ENCODE results near the gene TIE1. TPM values are rescaled to one million over a fixed set of nuclear protein-coding genes. Genes with fewer than 3 reads are reported as not detected.

Gene TIE1
- total RNA-seq, 1 donor from 2014 or later, result 0.98 TPM

GRCh38 chr1:43344267-43344850 is 43.6 kb downstream of the TIE1 start:
- no peak for TF ChIP-seq CTCF (IDR thresholded peaks at IDR 0.05; ENCODE audit: insufficient read depth, low read depth, low read length)
- TF ChIP-seq EZH2 (IDR thresholded peaks at IDR 0.05; ENCODE audit: insufficient read depth, low read length), result no peak
- DNase-seq (ENCODE audit: low read depth) (no peak), FAIRE-seq (no peak)
- Histone ChIP-seq H3K4me2 (ENCODE audit: low read length) (no peak overlapping the region), H3K4me3 (ENCODE audit: insufficient read depth, low read depth, low read length) (no peak overlapping the region), H3K27me3 (ENCODE audit: insufficient read depth, low read length) (peaks cover 2% of the 10 kb centered on the region), H4K20me1 (ENCODE audit: insufficient read depth, low read length) (no peaks in the 10 kb centered on the region), H3K9ac (ENCODE audit: low read length) (no peak overlapping the region), H3K4me1 (ENCODE audit: insufficient read depth, low read length) (peaks cover 8% of the 10 kb centered on the region), H3K79me2 (ENCODE audit: insufficient read depth, low read length) (no peaks in the 10 kb centered on the region), H2AFZ (ENCODE audit: low read depth, low read length) (no peak overlapping the region), H3K36me3 (ENCODE audit: insufficient read depth, low read length) (no peaks in the 10 kb centered on the region), H3K9me3 (ENCODE audit: insufficient read depth, low read depth, low read length) (no peaks in the 10 kb centered on the region), H3K27ac (ENCODE audit: low read depth, low read length) (no peak overlapping the region)
- Mint-ChIP-seq H3K27ac (ENCODE audit: unreplicated experiment) (no peak overlapping the region), H3K36me3 (ENCODE audit: low read depth, unreplicated experiment) (no peaks in the 10 kb centered on the region), H3K4me3 (ENCODE audit: unreplicated experiment) (no peak overlapping the region), H3K9me3 (ENCODE audit: unreplicated experiment) (peaks cover 4% of the 10 kb centered on the region), H3K27me3 (ENCODE audit: low read depth, unreplicated experiment) (peaks cover 10% of the 10 kb centered on the region), H3K4me1 (ENCODE audit: low read depth, unreplicated experiment) (no peaks in the 10 kb centered on the region)

GRCh38 chr1:43345120-43345519 is 44.3 kb downstream of the TIE1 start:
- FAIRE-seq, result no peak
- Histone ChIP-seq H3K4me2 (ENCODE audit: low read length) (no peak overlapping the region), H3K27ac (ENCODE audit: low read depth, low read length) (no peak overlapping the region), H3K9me3 (ENCODE audit: insufficient read depth, low read depth, low read length) (no peaks in the 10 kb centered on the region), H3K4me3 (ENCODE audit: insufficient read depth, low read depth, low read length) (no peak overlapping the region), H3K79me2 (ENCODE audit: insufficient read depth, low read length) (no peaks in the 10 kb centered on the region), H3K27me3 (ENCODE audit: insufficient read depth, low read length) (peaks cover under 1% of the 10 kb centered on the region), H3K36me3 (ENCODE audit: insufficient read depth, low read length) (no peaks in the 10 kb centered on the region), H2AFZ (ENCODE audit: low read depth, low read length) (no peak overlapping the region), H4K20me1 (ENCODE audit: insufficient read depth, low read length) (no peaks in the 10 kb centered on the region), H3K4me1 (ENCODE audit: insufficient read depth, low read length) (peaks cover 14% of the 10 kb centered on the region), H3K9ac (ENCODE audit: low read length) (no peak overlapping the region)
- Mint-ChIP-seq H3K9me3 (ENCODE audit: unreplicated experiment) (peaks cover 4% of the 10 kb centered on the region), H3K27ac (ENCODE audit: unreplicated experiment) (no peak overlapping the region), H3K4me1 (ENCODE audit: low read depth, unreplicated experiment) (peaks cover 6% of the 10 kb centered on the region), H3K4me3 (ENCODE audit: unreplicated experiment) (no peak overlapping the region), H3K27me3 (ENCODE audit: low read depth, unreplicated experiment) (peaks cover 6% of the 10 kb centered on the region), H3K36me3 (ENCODE audit: low read depth, unreplicated experiment) (no peaks in the 10 kb centered on the region)
- no peak for DNase-seq (ENCODE audit: low read depth)
- TF ChIP-seq EZH2 (IDR thresholded peaks at IDR 0.05; ENCODE audit: insufficient read depth, low read length) (no peak), CTCF (IDR thresholded peaks at IDR 0.05; ENCODE audit: insufficient read depth, low read depth, low read length) (no peak)

- no peak for DNase-seq (ENCODE audit: low read depth)
- Mint-ChIP-seq H3K9me3 (ENCODE audit: unreplicated experiment) (peaks cover 2% of the 10 kb centered on the region), H3K27ac (ENCODE audit: unreplicated experiment) (no peak overlapping the region), H3K4me1 (ENCODE audit: low read depth, unreplicated experiment) (peaks cover 6% of the 10 kb centered on the region), H3K36me3 (ENCODE audit: low read depth, unreplicated experiment) (no peaks in the 10 kb centered on the region), H3K4me3 (ENCODE audit: unreplicated experiment) (no peak overlapping the region), H3K27me3 (ENCODE audit: low read depth, unreplicated experiment) (no peaks in the 10 kb centered on the region)
- TF ChIP-seq EZH2 (IDR thresholded peaks at IDR 0.05; ENCODE audit: insufficient read depth, low read length), result no peak
- Histone ChIP-seq H3K79me2 (ENCODE audit: insufficient read depth, low read length) (no peaks in the 10 kb centered on the region), H4K20me1 (ENCODE audit: insufficient read depth, low read length) (no peaks in the 10 kb centered on the region), H3K9ac (ENCODE audit: low read length) (no peak overlapping the region), H3K36me3 (ENCODE audit: insufficient read depth, low read length) (no peaks in the 10 kb centered on the region), H3K9me3 (ENCODE audit: insufficient read depth, low read depth, low read length) (no peaks in the 10 kb centered on the region), H3K4me2 (ENCODE audit: low read length) (no peak overlapping the region), H2AFZ (ENCODE audit: low read depth, low read length) (no peak overlapping the region), H3K27me3 (ENCODE audit: insufficient read depth, low read length) (no peaks in the 10 kb centered on the region), H3K27ac (ENCODE audit: low read depth, low read length) (no peak overlapping the region), H3K4me3 (ENCODE audit: insufficient read depth, low read depth, low read length) (no peak overlapping the region), H3K4me1 (ENCODE audit: insufficient read depth, low read length) (peaks cover 17% of the 10 kb centered on the region)
- FAIRE-seq, result no peak
Measured at GRCh38 chr1:43346636-43347035, 45.9 kb downstream of the TIE1 start.

Data from astrocyte (in vitro differentiated cells and primary cell).